HG03196 (cell line): ENCODE results near the gene UPF1.

Experiments used
- ATAC-seq: cut with Tn5 transposase; IDR thresholded peaks from one replicate; pipeline ENCODE4 v1.9.1; 2021; ENCODE audit not compliant: unreplicated experiment

The UPF1 gene

DNA sequence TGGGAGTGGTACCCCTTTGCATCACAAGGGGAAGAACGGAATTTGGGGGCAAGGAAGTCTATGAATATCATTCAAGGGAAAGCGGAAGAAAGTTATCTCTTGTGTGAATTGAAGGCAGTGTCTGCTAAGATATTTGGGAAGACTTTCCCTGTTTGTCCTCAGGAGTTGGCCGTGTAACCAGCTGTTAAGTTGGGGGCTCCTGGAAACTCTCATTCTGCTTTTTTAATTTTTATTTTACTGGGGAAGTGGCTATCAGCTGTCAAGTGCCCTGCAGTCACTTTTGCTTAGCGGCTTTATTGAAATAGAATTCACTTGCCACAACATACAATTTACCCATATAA lies 2.9 kb downstream of the UPF1 start:
- ATAC-seq: no peak

DNA sequence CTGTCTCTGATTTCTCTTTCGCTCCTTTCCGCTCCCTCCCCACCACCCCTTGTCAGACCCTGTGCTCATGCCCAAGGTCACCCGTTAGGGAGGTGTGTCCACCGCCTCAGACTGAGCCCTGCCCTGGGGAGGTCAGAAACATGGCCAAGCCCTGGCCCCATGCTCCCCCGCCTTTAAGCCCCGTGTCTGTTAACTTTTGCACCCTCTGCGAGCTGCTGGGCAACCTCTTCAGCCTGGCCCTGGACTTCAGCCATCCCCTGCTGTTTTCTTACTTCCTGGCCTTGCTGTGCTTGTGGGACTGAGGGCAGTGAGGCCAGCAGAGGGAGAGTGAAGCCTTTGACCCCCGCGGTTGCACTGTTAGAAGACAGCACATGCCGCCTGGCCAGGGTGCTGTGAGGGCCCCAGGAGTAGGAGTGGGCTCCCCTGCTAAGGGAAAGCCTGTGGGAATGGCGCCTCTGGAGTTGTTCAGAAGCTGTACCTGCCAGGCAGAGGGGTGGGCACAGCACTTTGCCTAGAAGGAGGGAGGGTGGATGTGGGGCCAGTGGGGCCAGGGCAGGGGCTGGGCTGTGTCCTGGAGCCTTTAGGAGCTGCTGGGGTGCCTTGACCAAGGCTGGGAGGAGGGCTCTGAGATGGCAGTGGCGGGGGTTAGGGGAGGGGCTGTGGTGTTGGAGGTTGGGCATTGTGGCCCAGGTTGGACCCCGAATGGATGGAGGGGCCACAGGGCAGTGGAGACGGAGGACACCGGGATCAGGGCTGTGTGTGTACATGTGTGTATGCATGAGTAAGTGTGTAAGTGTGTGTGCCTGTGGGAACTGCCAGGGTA lies 7.9 kb downstream of the UPF1 start:
- no peak for ATAC-seq

DNA sequence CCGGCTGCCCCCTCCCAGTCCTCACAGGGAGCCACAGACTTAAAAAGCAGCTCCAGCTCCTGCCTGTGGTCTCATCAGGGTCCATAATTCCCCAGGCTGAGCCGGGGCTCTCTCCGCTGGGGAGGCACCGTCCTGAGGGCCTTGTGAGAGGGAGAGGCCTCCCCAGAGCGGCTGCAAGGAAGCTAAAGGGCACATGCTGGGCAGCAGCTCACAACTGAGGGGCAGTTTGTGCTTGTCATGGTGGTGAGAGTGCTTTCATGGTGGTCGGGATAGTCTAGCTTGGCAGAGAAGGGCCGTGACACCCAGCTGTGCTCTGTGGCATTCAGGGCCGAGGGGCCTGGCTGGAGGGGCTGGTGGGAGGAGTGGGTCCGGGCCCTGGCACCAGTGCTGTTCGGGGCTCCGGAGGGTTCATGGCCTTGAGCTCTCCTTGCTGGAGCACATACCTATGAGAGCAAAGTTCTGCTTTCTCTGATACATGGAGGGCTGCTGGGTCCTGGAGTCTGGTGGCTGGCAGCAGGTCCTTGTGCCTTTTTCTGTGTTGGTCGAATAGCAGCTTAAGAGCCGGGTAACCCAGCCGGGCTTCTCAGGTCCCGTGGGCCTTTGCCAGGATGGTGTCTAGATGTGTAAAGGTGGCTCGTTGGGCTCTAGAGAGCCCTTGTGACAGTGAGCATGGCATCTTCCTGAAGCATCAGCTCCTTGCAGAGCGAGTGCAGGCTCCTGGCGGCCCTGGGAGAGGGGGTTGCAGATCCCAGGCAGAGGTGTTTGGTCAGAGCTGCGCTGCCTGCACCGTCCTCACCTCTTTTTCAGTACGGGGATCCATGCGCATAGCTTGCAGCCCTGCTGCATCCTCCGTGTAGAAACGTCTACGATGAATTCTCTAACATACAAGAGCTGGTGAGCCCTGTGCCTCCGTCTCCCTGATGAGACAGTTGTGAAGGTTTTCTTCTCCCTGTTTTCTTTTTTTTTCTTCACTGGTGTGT lies 8.8 kb downstream of the UPF1 start:
- ATAC-seq: no peak

DNA sequence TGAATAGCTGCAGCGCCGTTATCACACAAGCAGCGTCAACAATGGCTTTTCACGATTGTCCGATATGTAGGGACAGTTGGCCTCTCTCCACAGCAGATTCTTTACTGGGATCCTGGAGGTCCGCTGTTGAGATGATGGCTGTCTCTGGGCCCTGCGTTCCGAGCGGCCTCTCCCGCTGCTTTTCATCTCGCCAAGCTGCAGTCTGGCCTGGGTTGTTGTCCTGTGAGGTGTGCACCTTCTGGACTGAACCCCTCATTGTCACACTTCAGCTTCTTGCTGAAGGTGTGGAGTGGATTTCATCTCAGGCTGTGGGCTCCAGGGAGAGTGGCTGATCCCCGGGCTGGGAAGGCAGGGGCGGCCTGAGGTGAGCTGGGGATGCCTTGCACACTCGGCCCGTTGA lies 9.6 kb downstream of the UPF1 start:
- no peak for ATAC-seq

DNA sequence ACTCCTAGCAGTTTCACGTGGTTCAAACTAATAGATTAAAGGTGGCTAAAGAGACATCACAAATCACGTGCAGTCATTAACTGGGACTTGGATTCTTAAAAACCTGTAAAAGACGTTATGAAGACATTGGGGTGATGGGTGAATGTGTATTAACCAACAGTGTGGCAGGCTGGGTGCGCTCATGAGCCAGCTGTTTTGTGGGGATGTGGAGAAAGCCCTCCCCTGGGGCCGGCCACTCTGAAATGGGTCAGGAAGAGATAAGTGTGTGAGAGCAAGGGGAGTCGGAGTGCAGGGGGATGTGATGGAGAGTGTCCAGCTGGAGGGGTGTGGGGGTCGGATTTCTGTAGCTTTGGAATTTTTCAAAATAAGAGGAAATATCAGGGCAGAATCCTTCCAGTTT lies 10.4 kb downstream of the UPF1 start:
- ATAC-seq: no peak

DNA sequence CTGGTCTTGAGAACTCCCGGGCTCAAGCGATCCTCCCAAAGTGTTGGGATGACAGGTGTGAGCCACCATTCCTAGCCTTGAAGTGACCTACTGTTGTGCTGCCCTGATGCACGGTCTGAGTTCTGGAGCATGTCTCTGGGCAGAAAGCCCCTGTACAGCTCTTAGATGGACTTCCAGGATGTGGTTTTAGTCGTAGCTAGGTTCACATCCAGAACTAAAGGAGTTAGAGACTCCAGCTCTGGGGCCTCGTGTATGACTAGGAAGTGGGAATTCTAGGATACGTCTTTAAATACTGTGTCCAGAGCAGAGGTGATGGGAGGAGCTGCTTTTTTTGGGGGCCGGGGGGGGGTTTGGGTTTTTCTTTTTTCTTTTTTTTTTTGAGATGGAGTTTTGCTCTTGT lies 12.2 kb downstream of the UPF1 start:
- no peak for ATAC-seq

DNA sequence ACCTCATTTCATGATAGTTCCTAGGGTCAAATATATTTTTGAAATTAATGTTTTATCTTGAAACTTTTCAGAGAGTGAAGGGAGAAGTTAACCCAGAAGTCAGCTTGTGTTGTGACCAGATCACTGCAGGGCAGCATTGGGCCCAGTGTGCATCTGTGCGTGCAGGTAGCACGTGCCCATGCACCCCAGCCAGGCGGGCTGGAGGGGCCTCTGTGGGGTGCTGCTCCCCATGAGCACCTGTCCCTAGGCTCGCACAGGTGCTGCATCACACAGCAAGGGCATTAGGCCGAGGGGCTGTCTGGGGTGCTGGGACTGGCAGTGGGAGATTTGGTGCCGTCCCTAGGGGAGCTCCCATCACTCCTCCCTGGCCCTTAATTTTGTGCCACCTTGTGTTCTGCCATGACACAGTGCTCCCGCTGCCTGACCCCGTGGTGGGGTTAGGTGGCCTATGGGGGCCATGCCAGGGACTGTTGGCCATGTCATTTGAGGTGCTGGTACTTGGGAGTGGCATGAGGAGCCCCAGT lies 13.1 kb downstream of the UPF1 start:
- ATAC-seq: no peak

DNA sequence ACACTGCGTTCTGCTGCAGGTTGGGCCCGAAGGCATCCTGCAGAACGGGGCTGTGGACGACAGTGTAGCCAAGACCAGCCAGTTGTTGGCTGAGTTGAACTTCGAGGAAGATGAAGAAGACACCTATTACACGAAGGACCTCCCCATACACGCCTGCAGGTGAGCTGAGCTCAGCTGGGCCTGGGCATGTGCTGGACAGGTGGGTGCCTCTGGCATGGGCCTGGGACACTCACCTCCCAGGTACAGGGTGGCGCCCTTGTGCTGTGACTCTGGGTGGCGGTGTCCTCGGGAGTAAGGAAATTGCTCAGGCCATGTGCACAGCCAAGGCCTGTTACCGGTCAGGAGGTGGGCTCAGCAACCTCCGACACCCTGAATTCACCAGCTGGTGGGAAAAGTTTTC lies 14.2 kb downstream of the UPF1 start:
- no peak for ATAC-seq

DNA sequence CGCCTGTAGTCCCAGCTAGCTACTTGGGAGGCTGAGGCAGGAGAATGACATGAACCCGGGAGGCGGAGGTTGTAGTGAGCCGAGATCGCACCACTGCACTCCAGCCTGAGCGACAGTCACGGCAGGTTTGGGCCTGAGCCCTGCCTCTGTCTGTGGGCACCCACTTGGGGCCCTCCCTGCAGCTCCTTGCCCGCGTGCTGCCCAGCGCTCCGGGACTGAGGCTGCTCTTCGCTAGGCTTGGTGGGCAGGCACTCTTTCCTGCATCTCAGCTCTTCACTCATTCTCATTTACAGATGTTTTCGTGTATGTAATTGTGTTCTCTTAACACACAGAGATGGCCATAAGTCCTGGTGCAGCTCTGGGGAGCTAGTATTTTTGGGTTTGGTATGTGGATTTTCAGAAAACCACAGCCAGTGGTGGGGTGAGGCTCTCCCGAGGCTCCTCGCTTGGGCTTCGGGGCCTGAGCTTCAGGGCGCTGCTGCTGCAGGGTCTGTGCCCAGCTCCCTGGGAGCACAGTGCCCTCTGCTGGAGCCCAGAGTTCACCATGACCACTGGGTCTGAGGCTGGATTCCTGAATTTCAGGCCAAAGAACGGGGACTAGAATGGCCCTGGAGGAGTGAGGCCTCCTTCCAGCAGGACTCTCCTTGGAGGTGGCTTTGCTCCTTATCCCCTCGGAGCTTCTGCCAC lies 15.2 kb downstream of the UPF1 start:
- no peak for ATAC-seq

DNA sequence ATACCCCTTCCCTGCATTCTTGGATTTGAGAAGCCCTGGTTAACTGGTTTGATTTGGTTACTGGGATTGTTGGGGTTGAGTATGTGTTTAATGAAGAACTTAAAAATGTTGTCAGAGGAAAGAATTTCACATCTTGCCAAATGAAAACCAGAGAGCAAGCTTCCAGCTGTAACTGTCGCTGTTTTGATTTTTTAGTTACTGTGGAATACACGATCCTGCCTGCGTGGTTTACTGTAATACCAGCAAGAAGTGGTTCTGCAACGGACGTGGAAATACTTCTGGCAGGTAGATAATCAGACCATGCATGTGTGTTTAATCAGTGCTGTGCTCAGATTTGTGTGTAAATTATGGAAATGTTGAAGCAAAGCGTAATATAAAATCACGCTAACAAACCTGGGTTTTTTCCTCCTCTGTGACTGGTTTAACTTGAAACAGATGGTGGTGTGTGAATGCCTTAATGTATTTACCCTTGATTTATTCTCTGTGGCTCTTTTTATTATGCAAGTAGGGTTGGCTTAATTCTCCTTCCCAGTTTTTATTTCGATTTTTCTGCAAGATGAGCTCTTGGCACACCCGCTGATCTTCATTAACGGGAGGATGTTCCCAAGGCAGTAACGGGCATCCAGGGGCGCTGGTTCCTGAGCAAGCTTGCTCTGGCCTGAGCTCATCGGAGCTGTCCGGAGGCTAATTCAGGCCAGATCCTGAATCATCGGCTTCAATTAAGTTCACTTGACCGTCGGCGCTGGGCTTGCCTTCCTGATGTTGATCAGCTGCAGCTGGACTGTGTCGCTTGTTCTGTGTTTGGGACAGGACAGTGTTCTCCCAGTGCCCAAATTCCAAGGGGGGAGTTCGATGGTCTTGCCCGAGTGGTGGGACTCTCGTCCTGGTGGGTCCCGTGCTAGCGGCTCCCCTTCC lies 16.0 kb downstream of the UPF1 start:
- no peak for ATAC-seq

DNA sequence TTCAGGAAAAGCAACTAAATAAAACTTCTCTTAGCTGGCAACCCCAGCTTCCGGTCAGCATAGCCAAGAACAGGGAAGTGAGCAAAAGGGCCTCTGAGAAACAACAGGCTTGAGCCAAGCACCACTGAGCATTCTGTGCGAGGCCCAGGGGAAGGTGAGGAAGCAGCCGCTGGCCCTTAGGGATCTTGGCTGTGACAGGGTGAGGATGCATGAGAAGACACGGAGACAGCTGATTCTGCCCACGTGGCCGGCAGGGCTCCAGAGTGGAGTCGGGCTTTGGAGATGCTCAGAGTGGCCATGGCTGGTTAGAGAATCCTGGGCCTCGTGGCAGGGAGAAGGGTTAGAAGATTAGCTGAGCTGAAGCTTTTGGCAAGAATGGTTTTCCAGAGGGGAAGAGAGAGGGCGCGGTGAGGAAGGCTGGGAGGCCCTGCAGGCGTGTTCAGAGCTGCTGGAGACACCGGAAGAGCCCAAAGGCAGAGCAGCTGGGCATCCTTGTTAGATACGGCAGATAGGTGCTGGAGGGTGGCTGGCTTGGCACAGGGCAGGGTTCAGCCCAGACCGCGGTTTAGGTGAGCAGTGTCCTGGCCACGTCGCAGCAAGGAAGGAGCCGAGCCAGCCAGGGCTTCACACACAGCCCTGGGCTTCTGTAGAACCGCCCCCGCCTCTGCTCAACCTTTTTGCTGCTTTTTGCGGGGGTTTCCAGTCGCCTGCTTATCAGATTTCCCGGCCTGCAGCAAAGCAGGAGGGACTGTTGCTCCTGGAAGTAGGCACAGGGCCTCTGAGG lies 17.3 kb downstream of the UPF1 start:
- no peak for ATAC-seq

DNA sequence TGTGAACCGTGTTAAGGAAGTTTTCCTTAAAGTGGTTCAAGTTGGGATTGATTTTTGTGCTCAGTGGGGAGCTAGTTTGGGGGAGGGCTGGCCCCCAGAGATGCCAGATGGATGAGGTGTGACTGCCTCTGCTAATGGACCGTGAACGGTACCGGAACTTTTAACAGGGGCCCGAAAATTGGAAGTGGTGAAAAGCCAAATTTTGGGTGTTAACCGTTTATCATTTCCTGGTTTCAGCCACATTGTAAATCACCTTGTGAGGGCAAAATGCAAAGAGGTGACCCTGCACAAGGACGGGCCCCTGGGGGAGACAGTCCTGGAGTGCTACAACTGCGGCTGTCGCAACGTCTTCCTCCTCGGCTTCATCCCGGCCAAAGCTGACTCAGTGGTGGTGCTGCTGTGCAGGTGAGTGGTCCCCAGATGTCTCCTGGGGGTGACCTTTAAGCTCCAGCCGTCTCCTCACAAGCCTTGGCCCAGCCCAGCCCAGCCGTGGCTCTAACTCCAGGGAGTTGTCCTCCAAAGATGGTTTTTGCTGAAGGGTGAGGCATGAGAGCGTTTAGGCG lies 18.2 kb downstream of the UPF1 start:
- ATAC-seq: no peak

DNA sequence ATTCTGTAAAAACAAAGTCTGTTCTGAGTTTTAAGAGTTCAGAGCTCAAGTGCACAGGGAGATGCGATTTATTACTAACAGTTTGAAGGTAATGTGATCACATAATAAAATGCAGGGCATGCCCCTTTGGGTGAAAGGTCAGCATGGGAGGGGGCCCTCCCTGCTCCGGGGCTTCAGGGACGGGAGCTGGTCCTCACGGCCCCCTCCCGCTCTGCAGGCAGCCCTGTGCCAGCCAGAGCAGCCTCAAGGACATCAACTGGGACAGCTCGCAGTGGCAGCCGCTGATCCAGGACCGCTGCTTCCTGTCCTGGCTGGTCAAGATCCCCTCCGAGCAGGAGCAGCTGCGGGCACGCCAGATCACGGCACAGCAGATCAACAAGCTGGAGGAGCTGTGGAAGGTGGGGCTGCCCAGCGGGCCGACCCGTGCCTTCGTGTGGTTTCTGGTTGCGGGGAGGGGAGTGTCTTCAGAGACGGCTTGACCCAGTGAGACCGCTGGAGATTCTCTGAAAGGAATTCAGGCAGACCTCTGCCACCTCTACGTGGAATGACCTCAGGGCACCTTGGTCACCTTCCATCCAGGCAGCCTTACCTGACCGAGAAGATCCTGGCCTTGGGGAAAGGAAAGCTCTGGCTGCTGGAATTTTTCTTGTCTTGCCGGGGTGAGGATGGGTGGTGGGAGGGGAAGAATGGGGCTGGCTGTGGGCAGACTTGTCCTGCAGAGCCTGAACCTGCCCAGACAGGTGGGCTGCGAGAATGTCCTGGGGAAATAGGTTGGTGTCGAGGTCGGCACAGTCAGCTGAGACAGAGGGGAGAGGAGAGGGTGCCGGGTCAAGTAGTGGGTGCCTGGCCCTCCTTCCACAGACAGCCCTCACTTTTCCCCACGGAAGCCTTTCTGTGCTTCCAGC lies 19.0 kb downstream of the UPF1 start:
- no peak for ATAC-seq

DNA sequence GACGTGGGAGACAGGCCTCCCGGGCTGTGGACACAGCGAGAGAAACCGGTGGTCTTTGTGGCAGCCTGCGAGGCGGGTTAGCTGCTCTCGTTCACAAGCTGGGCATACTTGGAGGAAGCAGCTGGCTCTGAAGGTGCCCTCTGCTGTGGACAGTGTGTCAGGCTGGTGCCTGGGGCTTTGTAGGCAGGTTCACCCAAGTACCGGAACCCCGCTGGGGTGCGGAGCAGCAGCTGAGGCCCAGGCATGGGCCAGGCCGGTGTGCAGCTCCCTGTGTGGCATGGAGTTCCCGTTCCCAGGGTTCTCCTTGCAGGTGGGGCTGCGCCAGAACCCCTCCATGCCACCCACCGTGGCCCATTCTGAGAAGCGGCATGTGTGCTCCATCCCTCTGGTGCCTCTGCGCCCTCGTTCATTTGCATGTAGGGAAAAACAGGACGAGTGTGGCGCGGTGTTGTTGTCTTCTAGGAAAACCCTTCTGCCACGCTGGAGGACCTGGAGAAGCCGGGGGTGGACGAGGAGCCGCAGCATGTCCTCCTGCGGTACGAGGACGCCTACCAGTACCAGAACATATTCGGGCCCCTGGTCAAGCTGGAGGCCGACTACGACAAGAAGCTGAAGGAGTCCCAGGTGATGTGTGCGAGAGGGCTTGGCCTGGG lies 20.0 kb downstream of the UPF1 start:
- no peak for ATAC-seq

DNA sequence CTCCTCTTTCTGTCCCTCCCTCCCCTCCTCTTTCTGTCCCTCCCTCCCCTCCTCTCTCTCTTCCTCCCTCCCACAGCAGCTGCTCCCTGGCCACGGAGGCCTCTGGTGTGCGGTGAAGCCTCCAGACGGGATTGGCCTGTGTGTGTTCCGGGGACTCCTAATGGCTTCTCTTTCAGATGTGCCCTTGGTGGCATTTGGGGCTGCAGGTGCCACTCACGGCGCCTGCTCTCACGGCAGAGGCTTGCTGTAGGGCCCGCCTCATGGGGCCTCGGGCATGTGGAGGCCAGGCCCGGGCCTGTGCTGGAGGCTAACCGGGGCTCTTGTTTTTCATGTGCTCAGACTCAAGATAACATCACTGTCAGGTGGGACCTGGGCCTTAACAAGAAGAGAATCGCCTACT lies 20.9 kb downstream of the UPF1 start:
- no peak for ATAC-seq

DNA sequence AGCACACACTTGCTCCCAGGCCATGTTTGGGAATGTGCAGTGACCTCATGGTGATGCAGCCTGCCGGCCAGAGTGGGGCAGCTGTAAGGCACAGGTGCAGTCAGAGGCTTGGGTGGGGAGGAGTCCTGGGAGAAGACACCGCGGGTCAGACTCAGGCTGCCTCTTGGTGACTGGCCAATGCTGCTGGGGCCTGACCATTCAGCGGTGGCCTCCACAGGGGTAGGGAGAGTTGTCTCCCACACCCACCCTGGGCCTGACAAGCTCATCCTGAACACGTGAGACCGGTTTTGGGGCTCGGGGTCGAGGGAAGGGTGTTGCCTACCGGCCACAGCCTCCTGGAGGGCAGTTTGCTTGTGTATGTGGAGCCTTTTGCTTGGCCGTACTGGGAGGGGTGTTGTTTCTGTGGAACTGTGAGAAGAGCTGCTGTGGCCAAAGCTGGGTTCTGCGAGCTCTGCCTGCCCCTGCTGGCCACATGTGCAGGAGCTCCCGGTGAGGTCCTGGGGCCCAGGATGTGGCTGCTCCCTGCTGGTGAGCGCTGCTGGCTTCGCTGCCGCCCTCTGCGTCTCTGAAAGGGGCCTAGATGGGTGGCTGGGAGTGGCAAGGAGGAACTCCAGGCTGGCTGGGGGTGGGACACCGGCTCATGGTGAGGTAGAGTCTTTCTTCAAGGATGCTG lies 22.1 kb downstream of the UPF1 start:
- ATAC-seq: no peak

DNA sequence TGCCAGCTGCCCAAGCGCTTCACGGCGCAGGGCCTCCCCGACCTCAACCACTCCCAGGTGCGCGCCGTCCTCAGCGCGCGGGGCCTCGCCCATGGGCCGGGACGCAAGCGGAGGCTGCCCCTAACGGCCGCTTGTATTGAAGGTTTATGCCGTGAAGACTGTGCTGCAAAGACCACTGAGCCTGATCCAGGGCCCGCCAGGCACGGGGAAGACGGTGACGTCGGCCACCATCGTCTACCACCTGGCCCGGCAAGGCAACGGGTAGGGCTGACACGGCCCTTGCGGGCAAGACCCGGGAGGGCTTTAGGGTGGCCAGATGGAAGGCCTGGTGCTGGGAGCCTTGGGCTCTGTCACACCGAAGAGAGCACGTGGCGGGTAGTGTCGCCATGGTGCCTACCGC lies 23.2 kb downstream of the UPF1 start:
- no peak for ATAC-seq
